ENCODE results near the gene C11orf54.

C11orf54 gene

DNA sequence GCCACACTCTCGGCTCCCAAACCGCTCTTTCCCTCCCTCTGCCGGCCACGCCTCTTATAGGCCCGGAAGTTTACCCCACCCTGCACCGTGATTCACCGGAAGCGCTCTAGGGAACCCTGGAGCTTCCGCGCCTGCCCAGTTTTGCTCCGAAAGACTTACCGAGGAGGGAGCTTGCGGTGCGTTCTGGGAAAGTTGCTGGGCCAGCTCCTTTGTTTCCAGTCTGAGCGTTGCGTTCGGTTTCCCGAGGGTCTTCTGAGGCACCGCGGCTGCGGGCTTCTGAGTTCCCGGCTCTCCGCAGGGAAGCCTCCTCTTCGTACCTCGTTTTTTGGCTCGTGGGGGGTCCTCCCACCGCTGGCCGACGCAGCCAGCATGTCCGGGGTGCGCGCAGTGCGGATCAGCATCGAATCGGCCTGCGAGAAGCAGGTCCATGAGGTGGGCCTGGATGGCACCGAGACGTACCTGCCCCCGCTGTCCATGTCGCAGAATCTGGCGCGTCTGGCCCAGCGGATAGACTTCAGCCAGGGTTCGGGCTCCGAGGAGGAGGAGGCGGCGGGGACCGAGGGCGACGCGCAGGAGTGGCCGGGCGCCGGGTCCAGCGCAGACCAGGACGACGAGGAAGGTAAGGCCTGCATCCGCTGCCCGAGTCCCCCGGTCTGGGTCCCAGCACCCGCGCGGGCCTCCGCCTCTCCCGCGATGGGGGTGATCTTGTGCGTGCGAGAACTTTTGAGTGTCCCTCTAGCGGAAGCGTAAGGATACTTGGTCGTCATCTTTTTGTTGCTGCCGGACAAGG, 42.9 kb downstream of the C11orf54 start, which contains the start of gene MED17:
MED17 (plus strand) TSS at position 138 of the 790 bp plus-strand sequence; CDS start at position 370, 232 bp downstream.
- TF ChIP-seq, protein P1, sequence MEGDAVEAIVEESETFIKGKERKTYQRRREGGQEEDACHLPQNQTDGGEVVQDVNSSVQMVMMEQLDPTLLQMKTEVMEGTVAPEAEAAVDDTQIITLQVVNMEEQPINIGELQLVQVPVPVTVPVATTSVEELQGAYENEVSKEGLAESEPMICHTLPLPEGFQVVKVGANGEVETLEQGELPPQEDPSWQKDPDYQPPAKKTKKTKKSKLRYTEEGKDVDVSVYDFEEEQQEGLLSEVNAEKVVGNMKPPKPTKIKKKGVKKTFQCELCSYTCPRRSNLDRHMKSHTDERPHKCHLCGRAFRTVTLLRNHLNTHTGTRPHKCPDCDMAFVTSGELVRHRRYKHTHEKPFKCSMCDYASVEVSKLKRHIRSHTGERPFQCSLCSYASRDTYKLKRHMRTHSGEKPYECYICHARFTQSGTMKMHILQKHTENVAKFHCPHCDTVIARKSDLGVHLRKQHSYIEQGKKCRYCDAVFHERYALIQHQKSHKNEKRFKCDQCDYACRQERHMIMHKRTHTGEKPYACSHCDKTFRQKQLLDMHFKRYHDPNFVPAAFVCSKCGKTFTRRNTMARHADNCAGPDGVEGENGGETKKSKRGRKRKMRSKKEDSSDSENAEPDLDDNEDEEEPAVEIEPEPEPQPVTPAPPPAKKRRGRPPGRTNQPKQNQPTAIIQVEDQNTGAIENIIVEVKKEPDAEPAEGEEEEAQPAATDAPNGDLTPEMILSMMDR (conservative IDR thresholded peaks at IDR 0.05; ENCODE audit: control insufficient read depth, insufficient read depth, low read depth, low read length) = peak; percentile 41
- H3K4me3 ChIP-seq (ENCODE audit: control insufficient read depth, low read depth, low read length) = peak within 1 kb of the TSS; percentile 97
- peak; percentile 91 for DNase-seq (ENCODE audit: low read depth)

DNA sequence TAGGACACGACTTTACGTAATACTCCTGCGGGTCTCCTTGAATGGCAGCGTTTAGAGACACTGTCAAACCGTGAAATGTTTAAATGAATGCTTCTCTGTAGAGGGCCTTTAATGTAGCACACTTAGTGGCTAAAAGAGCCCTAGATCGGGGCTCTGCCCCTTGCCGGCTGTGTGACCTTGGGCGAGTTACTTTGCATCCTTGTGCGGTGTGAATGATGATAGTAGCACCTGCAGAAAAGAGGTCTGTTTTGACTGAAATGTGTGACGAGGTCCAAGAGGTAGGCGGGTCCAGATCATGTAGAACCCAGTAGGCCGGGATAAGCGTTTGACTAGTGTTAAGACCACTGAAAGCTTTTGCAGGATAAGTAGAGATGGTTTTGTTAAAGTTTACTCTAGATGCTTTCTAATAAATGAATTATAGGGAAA, 43.5 kb downstream of the C11orf54 start:
- DNase-seq (ENCODE audit: low read depth) = no peak
- TF ChIP-seq, protein P1 (conservative IDR thresholded peaks at IDR 0.05; ENCODE audit: control insufficient read depth, insufficient read depth, low read depth, low read length) = no peak
- peak overlapping the region; percentile 97 for H3K4me3 ChIP-seq (ENCODE audit: control insufficient read depth, low read depth, low read length)

DNA sequence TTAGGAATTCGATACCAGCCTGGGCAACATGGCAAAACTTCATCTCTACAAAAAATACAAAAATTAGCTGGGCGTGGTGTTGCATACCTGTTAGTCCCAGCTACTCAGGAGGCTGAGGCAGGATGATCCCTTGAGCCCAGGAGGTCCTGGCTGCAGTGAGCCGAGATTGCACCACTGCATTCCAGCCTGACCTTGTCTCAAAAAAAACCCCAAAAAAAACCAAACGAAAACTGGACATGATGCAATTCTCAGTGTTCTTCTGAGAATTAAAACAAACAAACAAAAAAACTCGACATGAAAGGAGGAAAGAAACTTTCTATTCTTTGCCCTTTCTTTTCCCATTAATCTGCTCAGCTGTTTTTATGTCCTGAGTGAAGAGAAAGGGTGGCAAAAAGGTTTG, 50.0 kb downstream of the C11orf54 start:
- TF ChIP-seq, protein P1 (conservative IDR thresholded peaks at IDR 0.05; ENCODE audit: control insufficient read depth, insufficient read depth, low read depth, low read length) = no peak
- H3K4me3 ChIP-seq (ENCODE audit: control insufficient read depth, low read depth, low read length) = no peak overlapping the region
- no peak for DNase-seq (ENCODE audit: low read depth)

DNA sequence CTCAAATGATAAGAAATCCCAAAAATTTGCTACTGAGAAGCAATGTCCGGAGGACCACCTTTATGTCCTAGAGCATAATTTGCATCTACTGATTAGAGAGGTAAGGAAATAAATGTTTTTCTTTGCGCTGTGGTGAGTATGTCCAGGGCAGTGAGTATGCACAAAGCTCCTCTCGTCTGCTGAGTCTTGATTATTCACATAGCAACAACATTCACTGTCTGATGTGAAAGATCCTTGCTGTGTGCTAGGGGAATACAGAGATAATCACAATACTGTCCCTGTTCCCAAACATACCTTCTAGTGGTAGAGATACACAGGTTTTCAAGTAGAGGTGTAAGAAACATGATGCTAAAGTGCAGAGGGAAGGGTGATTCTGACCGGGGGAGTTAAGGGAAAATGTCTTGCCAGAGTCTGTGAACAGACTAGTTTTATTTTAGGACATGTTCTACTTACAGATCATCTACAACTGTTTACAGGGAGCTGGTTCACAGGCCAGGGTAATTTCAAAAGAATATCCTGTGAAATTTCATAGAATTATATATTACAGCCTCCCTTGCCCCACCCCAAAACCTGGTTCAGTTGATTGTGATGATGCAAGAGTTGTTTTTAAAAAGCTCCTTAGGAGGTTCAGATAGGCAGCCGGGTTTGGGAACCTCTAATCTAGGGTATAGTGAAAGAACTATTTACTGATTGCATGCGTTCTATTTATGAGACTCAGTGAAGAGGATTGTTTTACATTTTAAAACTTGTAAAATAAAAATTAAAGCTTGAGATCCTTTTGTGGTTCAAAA, 55.2 kb downstream of the C11orf54 start:
- H3K4me3 ChIP-seq (ENCODE audit: control insufficient read depth, low read depth, low read length) = no peak overlapping the region
- TF ChIP-seq, protein P1 (conservative IDR thresholded peaks at IDR 0.05; ENCODE audit: control insufficient read depth, insufficient read depth, low read depth, low read length) = no peak
- no peak for DNase-seq (ENCODE audit: low read depth)

DNA sequence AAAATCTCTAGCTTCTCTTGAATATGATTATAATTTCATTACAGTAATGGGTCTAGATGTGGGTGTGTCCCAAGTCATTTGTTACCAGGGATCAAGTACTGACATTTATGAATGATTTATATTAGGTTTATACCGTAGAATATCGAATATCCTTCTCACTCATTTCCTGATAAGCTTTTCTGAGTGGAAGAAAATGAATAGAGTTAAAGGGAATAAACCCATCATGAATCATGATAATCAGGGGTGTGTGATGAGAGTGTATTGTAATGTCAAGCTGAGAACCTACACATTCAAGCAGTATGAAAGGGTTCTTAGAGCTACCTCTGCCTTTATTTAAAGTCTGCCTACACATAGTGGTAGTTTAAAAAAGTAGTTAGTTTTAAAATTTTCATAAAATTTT, 59.9 kb downstream of the C11orf54 start:
- TF ChIP-seq, protein P1 (conservative IDR thresholded peaks at IDR 0.05; ENCODE audit: control insufficient read depth, insufficient read depth, low read depth, low read length) = no peak
- no peak overlapping the region for H3K4me3 ChIP-seq (ENCODE audit: control insufficient read depth, low read depth, low read length)
- no peak for DNase-seq (ENCODE audit: low read depth)

DNA sequence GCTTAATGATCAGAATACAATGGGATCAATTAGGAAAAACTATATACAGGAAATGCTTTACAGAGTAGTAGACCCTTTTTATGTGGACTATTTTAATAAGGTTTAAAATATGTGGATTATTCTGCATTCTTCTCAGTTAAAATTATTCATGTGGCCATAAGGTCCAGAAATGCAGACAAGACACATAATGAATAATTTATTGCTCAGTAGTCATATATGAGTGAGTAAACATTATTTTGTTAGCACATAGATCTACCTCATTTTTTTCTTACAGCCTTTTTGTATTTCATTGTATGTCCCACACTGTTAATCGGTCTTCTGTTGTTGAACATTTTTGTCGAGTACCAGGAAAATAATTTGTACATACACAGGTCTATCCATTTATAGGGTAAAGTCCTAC, 63.4 kb downstream of the C11orf54 start:
- no peak overlapping the region for H3K4me3 ChIP-seq (ENCODE audit: control insufficient read depth, low read depth, low read length)
- no peak for DNase-seq (ENCODE audit: low read depth)
- TF ChIP-seq, protein P1 (conservative IDR thresholded peaks at IDR 0.05; ENCODE audit: control insufficient read depth, insufficient read depth, low read depth, low read length) = no peak

Data from fibroblast of mammary gland (primary cell).